A549 (cell line): ENCODE measurements around the gene CLDN14. TPM values are rescaled to one million over a fixed set of nuclear protein-coding genes. Genes with fewer than 3 reads are reported as not detected.
"Not testable (repeated sequence)": the region's sequence is repeated elsewhere in the genome, so short reads cannot be mapped to it uniquely, and the experiment has no call there.

Experiments used
- ATAC-seq, 2 experiments: fragments of 200-7000 bp in 1 of 2; fragments of >200 bp in 1 of 2; cut with Nextera tagmentation in 1 of 2; cut with Tn5 transposase in 1 of 2; 3 replicates each; pipeline versions ENCODE4 v1.8.0 to v1.9.1; 2018 to 2020; ENCODE audit warnings: mild to moderate bottlenecking in 1 of 2, moderate library complexity in 1 of 2
- CTCF ChIA-PET: fragments of 300-600 bp; sonication (Branson Sonifier 250); formaldehyde crosslinking; extraction: SDS; loops from one replicate; lab custom pipeline; 2021; ENCODE audit warnings: antibody characterized with exemption, inconsistent platforms; lab: Yijun Ruan, JAX
- POLR2A ChIA-PET: fragments of 350-600 bp; formaldehyde crosslinking; extraction: SDS; loops from one replicate; lab custom pipeline; 2021; ENCODE audit warnings: antibody characterized with exemption, inconsistent platforms; lab: Yijun Ruan, JAX
- DNase-seq, 2 experiments: peaks; one replicate each; pipeline versions ENCODE4 v3.0.0 to v3.0.0-alpha.2; 2011 to 2016; ENCODE audit warnings: low read depth in 1 of 2, low spot score in 1 of 2
- FAIRE-seq: peaks from 2 replicates; lab custom pipeline; 2011; peaks lifted over from hg19 to GRCh38; lab: Jason Lieb, UNC
- H3K27ac ChIP-seq, 2 experiments: fragments of >200 bp; sonication (Bioruptor Twin); formaldehyde crosslinking; 3 replicates each; pipeline ENCODE4 v1.5.1; 2016 to 2017
- H3K4me1 ChIP-seq: fragments of >200 bp; sonication (Bioruptor Twin); formaldehyde crosslinking; 3 replicates; pipeline ENCODE4 v1.6.1; 2016
- H3K4me2 ChIP-seq: fragments of >200 bp; sonication (Bioruptor Twin); formaldehyde crosslinking; 3 replicates; pipeline ENCODE4 v1.6.1; 2016
- H3K4me3 ChIP-seq: fragments of >200 bp; sonication (Bioruptor Twin); formaldehyde crosslinking; 3 replicates; pipeline ENCODE4 v1.5.1; 2016
- H3K9me3 ChIP-seq: fragments of >200 bp; sonication (Bioruptor Twin); formaldehyde crosslinking; 3 replicates; pipeline ENCODE4 v1.6.1; 2016
- BHLHE40 ChIP-seq: IDR thresholded peaks from 2 replicates; pipeline ENCODE4 v1.6.1; 2012; ENCODE audit warnings: low read depth, low read length, inconsistent platforms
- EHMT2 ChIP-seq: fragments of 200-600 bp; sonication (generic); IDR thresholded peaks from 2 replicates; pipeline ENCODE4 v1.6.1; 2016; ENCODE audit warnings: antibody characterized with exemption, low read depth, mild to moderate bottlenecking, moderate library complexity
- FOSL2 ChIP-seq, 2 experiments: fragments of 450-650 bp in 1 of 2; fragments of >200 bp in 1 of 2; sonication (Bioruptor Twin) in 1 of 2; formaldehyde crosslinking; IDR thresholded peaks; 2 replicates each; pipeline versions ENCODE4 v1.5.0 to v1.6.1; 2016 to 2020; ENCODE audit warnings: mild to moderate bottlenecking in 1 of 2, moderate library complexity in 1 of 2
- HDAC2 ChIP-seq: fragments of 200-600 bp; sonication (generic); IDR thresholded peaks from 2 replicates; pipeline ENCODE4 v1.6.1; 2016
- HEYL ChIP-seq: fragments of 250-450 bp; sonication (Bioruptor Pico); IDR thresholded peaks from 2 replicates; pipeline ENCODE4 v1.8.0; 2021; ENCODE audit warnings: mild to moderate bottlenecking, moderate library complexity
- HOXA7 ChIP-seq: fragments of 250-450 bp; sonication (Bioruptor Pico); IDR thresholded peaks from 2 replicates; pipeline ENCODE4 v1.5.0; 2020; ENCODE audit warnings: mild to moderate bottlenecking, moderate library complexity
- HOXB5 ChIP-seq: fragments of 250-450 bp; sonication (Bioruptor Pico); IDR thresholded peaks from 2 replicates; pipeline ENCODE4 v1.5.0; 2020; ENCODE audit warnings: mild to moderate bottlenecking, moderate library complexity
- JUN ChIP-seq, 2 experiments: fragments of >200 bp; sonication (Bioruptor Twin); formaldehyde crosslinking; IDR thresholded peaks; 2 replicates in 1 of 2; 3 replicates in 1 of 2; pipeline ENCODE4 v1.6.1; 2016 to 2017
- MYC ChIP-seq: IDR thresholded peaks from 2 replicates; pipeline ENCODE4 v1.6.1; 2012; ENCODE audit warnings: mild to moderate bottlenecking, inconsistent platforms, low read length, improper control_type of control experiment, borderline replicate concordance
- NR3C1 ChIP-seq: fragments of >200 bp; sonication (Bioruptor Twin); formaldehyde crosslinking; IDR thresholded peaks from 3 replicates; pipeline ENCODE4 v1.6.1; 2017
- RARB ChIP-seq: fragments of 250-450 bp; sonication (Bioruptor Pico); IDR thresholded peaks from 2 replicates; pipeline ENCODE4 v1.8.0; 2021; ENCODE audit warnings: mild to moderate bottlenecking, moderate library complexity
- RFX5 ChIP-seq: fragments of 450-650 bp; IDR thresholded peaks from 2 replicates; pipeline ENCODE4 v1.7.1; 2014; ENCODE audit warnings: antibody characterized with exemption, mild to moderate bottlenecking, moderate library complexity
- SMC3 ChIP-seq: fragments of >200 bp; sonication (Bioruptor Twin); formaldehyde crosslinking; IDR thresholded peaks from 3 replicates; pipeline ENCODE4 v1.6.1; 2018; ENCODE audit warnings: inconsistent platforms
- TFCP2L1 ChIP-seq: fragments of 250-450 bp; sonication (Bioruptor Pico); IDR thresholded peaks from 2 replicates; pipeline ENCODE4 v1.5.0; 2021; ENCODE audit warnings: mild to moderate bottlenecking
- TP53 ChIP-seq: fragments of 250-450 bp; sonication (Bioruptor Pico); IDR thresholded peaks from 2 replicates; pipeline ENCODE4 v1.5.0; 2021; ENCODE audit warnings: mild to moderate bottlenecking, moderate library complexity
- ZFP36 ChIP-seq: fragments of 450-650 bp; IDR thresholded peaks from 2 replicates; pipeline ENCODE4 v1.6.1; 2014; ENCODE audit warnings: borderline replicate concordance; ENCODE audit not compliant: partially characterized antibody
- ZSCAN20 ChIP-seq: fragments of 250-450 bp; sonication (Bioruptor Pico); IDR thresholded peaks from 2 replicates; pipeline ENCODE4 v1.8.0; 2022; ENCODE audit warnings: mild to moderate bottlenecking, moderate library complexity
- WGBS: methylation state at CpG from one replicate; pipeline ENCODE4 v1.1.6; 2017; ENCODE audit errors: missing lambda C conversion rate; 5-methylcytosine and 5-hydroxymethylcytosine counted together
- polyA plus RNA-seq, 4 experiments: library from polyadenylated mRNA; depleted of rRNA in 3 of 4; stranded (reverse); fragments of >200 nt; fragmentation: RNase III in 1 of 4; extraction: RNeasy Plus Mini Kit Qiagen cat#74134 plus additional on column Dnase treatment in 1 of 4; gene quantifications; 2 replicates in 3 of 4; 3 replicates in 1 of 4; pipeline ENCODE4 v1.2.3, GENCODE V29; 2011 to 2017
- TF ChIP-seq, protein P1 (sequence below): fragments of 250-450 bp; sonication (Bioruptor Pico); IDR thresholded peaks from 2 replicates; pipeline ENCODE4 v1.5.0; 2021; ENCODE audit warnings: mild to moderate bottlenecking, moderate library complexity, borderline replicate concordance
- TF ChIP-seq, protein P2 (sequence below): fragments of >200 bp; sonication (Bioruptor Twin); formaldehyde crosslinking; IDR thresholded peaks from 3 replicates; pipeline ENCODE4 v1.5.1; 2016
- TF ChIP-seq, protein P3 (sequence below): IDR thresholded peaks from 2 replicates; pipeline ENCODE4 v1.6.1; 2012
- TF ChIP-seq, protein P4 (sequence below): fragments of >200 bp; sonication (Bioruptor Twin); formaldehyde crosslinking; IDR thresholded peaks from 3 replicates; pipeline ENCODE4 v1.6.1; 2016

CLDN14 gene
- polyA plus RNA-seq, 2 of the 4 experiments (the other 2 are of a cell fraction) = not detected

DNA sequence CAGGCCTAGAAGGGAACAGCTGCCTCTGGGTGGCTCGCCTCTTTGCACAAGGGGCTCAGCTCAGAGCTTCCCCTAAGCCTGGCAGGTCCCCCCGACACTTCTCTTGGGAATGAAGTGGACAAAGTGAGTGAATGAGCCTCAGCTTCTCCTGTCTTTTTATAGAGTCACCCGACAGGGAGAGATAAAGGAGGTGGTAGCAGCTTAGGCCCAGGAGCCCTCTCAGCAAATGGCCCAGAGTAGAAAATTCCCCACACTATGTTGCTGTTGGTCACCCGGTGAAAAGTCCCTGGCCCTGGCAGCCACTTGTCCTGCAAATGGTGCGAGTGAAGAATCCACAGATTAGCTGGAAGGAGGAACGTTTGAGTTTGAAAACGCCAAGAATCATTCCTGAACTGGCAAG, 2.4 kb downstream of the CLDN14 start:
- Histone ChIP-seq H3K9me3 (peaks cover 7% of the 10 kb centered on the region; the same call in 2 of the 3 replicates), H3K27ac (peak overlapping the region; percentile 81 to 87), H3K4me3 (no peak overlapping the region), H3K4me1 (peaks cover 37% of the 10 kb centered on the region), H3K4me2 (peak overlapping the region; percentile 69)
- ChIA-PET POLR2A (interaction anchor here (0.9 to 3.3 kb wide), 4 partner anchors 40 to 407 kb away, joined by 3 to 64 read pairs (median 7); no protein-coding TSS in a partner anchor), CTCF (interaction anchor here (1.1 to 3.3 kb wide), 5 partner anchors 18 to 55 kb away, joined by 3 to 13 read pairs (median 5); no protein-coding TSS in a partner anchor)
- ATAC-seq (no peak), DNase-seq (no peak), FAIRE-seq (no peak)
- no peak for TF ChIP-seq TFCP2L1 (CRISPR knock-in tag)
- TF ChIP-seq HEYL = no peak
- no peak for TF ChIP-seq JUN (IDR thresholded peaks at IDR 0.05)
- no peak for TF ChIP-seq BHLHE40
- no peak for TF ChIP-seq SMC3
- TF ChIP-seq HOXB5 = no peak
- TF ChIP-seq ZFP36 = no peak
- TF ChIP-seq, protein P1, sequence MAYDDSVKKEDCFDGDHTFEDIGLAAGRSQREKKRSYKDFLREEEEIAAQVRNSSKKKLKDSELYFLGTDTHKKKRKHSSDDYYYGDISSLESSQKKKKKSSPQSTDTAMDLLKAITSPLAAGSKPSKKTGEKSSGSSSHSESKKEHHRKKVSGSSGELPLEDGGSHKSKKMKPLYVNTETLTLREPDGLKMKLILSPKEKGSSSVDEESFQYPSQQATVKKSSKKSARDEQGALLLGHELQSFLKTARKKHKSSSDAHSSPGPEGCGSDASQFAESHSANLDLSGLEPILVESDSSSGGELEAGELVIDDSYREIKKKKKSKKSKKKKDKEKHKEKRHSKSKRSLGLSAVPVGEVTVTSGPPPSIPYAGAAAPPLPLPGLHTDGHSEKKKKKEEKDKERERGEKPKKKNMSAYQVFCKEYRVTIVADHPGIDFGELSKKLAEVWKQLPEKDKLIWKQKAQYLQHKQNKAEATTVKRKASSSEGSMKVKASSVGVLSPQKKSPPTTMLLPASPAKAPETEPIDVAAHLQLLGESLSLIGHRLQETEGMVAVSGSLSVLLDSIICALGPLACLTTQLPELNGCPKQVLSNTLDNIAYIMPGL (CRISPR knock-in tag) = no peak
- no peak for TF ChIP-seq RFX5
- TF ChIP-seq MYC = no peak
- TF ChIP-seq, protein P2, sequence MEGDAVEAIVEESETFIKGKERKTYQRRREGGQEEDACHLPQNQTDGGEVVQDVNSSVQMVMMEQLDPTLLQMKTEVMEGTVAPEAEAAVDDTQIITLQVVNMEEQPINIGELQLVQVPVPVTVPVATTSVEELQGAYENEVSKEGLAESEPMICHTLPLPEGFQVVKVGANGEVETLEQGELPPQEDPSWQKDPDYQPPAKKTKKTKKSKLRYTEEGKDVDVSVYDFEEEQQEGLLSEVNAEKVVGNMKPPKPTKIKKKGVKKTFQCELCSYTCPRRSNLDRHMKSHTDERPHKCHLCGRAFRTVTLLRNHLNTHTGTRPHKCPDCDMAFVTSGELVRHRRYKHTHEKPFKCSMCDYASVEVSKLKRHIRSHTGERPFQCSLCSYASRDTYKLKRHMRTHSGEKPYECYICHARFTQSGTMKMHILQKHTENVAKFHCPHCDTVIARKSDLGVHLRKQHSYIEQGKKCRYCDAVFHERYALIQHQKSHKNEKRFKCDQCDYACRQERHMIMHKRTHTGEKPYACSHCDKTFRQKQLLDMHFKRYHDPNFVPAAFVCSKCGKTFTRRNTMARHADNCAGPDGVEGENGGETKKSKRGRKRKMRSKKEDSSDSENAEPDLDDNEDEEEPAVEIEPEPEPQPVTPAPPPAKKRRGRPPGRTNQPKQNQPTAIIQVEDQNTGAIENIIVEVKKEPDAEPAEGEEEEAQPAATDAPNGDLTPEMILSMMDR = no peak
- TF ChIP-seq, protein P3, sequence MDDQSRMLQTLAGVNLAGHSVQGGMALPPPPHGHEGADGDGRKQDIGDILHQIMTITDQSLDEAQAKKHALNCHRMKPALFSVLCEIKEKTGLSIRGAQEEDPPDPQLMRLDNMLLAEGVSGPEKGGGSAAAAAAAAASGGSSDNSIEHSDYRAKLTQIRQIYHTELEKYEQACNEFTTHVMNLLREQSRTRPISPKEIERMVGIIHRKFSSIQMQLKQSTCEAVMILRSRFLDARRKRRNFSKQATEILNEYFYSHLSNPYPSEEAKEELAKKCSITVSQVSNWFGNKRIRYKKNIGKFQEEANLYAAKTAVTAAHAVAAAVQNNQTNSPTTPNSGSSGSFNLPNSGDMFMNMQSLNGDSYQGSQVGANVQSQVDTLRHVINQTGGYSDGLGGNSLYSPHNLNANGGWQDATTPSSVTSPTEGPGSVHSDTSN = no peak
- TF ChIP-seq ZSCAN20 = no peak
- WGBS = 72% methylated on average over 7 of the region's 7 CpGs

DNA sequence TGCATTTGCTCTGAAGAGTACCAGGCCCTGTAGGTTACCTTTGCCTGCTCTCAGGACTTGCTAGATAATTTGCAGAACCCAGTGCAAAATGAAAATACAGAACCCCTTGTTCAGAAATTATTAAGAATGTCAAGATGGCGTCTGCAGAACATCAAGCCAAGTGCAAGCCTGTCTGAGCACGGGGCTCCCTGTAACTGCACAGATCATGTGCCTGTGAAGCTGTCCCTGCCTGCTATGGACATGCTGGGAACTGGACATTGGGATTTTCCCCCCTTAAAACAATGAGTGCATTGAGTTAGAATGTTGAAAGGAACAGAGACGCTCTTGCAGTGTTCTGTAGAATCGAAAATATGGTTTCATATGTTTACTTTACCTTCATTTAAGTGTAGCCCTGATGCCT, 2.9 kb downstream of the CLDN14 start:
- Histone ChIP-seq H3K9me3 (peaks cover 9% of the 10 kb centered on the region; the same call in 2 of the 3 replicates), H3K4me3 (no peak overlapping the region), H3K4me2 (no peak overlapping the region; the same call in 2 of the 3 replicates), H3K4me1 (peaks cover 42% of the 10 kb centered on the region), H3K27ac (peak overlapping the region; percentile 81 to 87)
- DNase-seq (no peak), FAIRE-seq (no peak), ATAC-seq (no peak)
- 77% methylated on average over 4 of the region's 4 CpGs for WGBS
- ChIA-PET CTCF (interaction anchor here (3.3 kb wide), 1 partner anchor 28 kb away, joined by 13 read pairs; no protein-coding TSS in a partner anchor), POLR2A (interaction anchor here (3.3 kb wide), 1 partner anchor 48 kb away, joined by 64 read pairs; no protein-coding TSS in a partner anchor)
- TF ChIP-seq, protein P4, sequence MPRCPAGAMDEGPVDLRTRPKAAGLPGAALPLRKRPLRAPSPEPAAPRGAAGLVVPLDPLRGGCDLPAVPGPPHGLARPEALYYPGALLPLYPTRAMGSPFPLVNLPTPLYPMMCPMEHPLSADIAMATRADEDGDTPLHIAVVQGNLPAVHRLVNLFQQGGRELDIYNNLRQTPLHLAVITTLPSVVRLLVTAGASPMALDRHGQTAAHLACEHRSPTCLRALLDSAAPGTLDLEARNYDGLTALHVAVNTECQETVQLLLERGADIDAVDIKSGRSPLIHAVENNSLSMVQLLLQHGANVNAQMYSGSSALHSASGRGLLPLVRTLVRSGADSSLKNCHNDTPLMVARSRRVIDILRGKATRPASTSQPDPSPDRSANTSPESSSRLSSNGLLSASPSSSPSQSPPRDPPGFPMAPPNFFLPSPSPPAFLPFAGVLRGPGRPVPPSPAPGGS = no peak
- TF ChIP-seq HOXA7 (CRISPR knock-in tag) (no peak), TP53 (CRISPR knock-in tag) (no peak), SMC3 (no peak), FOSL2 (IDR thresholded peaks at IDR 0.05) (no peak), FOSL2 (CRISPR knock-in tag; IDR thresholded peaks at IDR 0.05) (no peak), HDAC2 (no peak), NR3C1 (no peak), RARB (no peak), EHMT2 (no peak)
- TF ChIP-seq, protein P2 = no peak
- TF ChIP-seq, protein P3 = no peak

DNA sequence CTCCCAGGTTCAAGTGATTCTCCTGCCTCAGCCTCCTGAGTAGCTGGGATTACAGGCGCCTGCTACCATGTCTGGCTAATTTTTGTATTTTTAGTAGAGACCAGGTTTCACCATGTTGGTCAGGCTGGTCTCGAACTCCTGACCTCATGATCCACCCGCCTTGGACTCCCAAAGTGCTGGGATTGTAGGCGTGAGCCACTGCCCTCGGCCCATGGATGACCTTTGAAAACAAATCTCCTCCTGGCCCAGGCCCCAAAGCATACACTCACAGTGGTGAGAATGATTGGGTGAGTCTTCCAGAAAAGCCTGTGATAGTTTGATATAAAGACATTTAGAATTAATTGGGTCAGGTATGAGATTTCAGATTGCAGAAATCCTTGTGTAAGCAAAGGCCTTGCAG, 3.4 kb downstream of the CLDN14 start:
- WGBS = 81% methylated on average over 5 of the region's 5 CpGs
- CTCF ChIA-PET, FAIRE-seq, ATAC-seq, DNase-seq, H3K9me3 ChIP-seq, H3K4me2 ChIP-seq, H3K4me3 ChIP-seq, POLR2A ChIA-PET: not testable (repeated sequence)
- Histone ChIP-seq H3K4me1 (peaks cover 47% of the 10 kb centered on the region), H3K27ac (peak overlapping the region; percentile 81 to 87; a peak in 5 of 6 replicates)
